Endothelial cell of umbilical vein (primary cell): ENCODE data around the gene DIAPH3. TPM values are rescaled to one million over a fixed set of nuclear protein-coding genes. Genes with fewer than 3 reads are reported as not detected.

Experiments
- BruUV-seq: library from RNA; stranded (reverse); fragments of 400-500 nt; replicated peaks from 2 replicates; lab custom pipeline; 2021; lab: Mats Ljungman, UMichigan
- CTCF ChIA-PET: fragments of 300-600, 350-600 bp; sonication (Branson Sonifier 250); formaldehyde crosslinking; loops from one replicate; lab custom pipeline; 2021; ENCODE audit warnings: antibody characterized with exemption, inconsistent platforms; lab: Charles Lee
- POLR2A ChIA-PET: fragments of 300-600, 350-600 bp; sonication (Branson Sonifier 250); formaldehyde crosslinking; loops from one replicate; lab custom pipeline; 2021; ENCODE audit warnings: antibody characterized with exemption, inconsistent platforms; lab: Charles Lee
- DNase-seq: peaks from one replicate; pipeline ENCODE4 v3.0.0-alpha.2; 2011; ENCODE audit warnings: low read depth, low spot score
- FAIRE-seq: peaks from 2 replicates; lab custom pipeline; 2011; peaks lifted over from hg19 to GRCh38; lab: Jason Lieb, UNC
- H2AFZ ChIP-seq: 2 replicates; pipeline ENCODE4 v1.6.0; 2012; ENCODE audit warnings: low read depth, low read length, control low read depth, inconsistent platforms
- H3K27ac ChIP-seq: 2 replicates; pipeline ENCODE4 v1.5.1; 2011; ENCODE audit warnings: low read depth, mild to moderate bottlenecking, control low read depth, low read length, moderate library complexity; ENCODE audit not compliant: insufficient read depth
- H3K27me3 ChIP-seq, 2 experiments: 2 replicates each; pipeline versions ENCODE4 v1.6.0 to v1.6.1; 2011; ENCODE audit warnings: low read length in 2 of 2, mixed read lengths in 1 of 2; ENCODE audit not compliant: control insufficient read depth in 2 of 2, insufficient read depth in 2 of 2
- H3K36me3 ChIP-seq, 2 experiments: 2 replicates in 1 of 2; 3 replicates in 1 of 2; pipeline ENCODE4 v1.5.1; 2011; ENCODE audit warnings: low read length in 2 of 2, mild to moderate bottlenecking in 1 of 2, moderate library complexity in 1 of 2; ENCODE audit not compliant: control insufficient read depth in 2 of 2, insufficient read depth in 2 of 2; ENCODE audit errors: extremely low read depth in 1 of 2
- H3K4me1 ChIP-seq: 3 replicates; pipeline ENCODE4 v1.5.1; 2011; ENCODE audit warnings: mild to moderate bottlenecking, low read length; ENCODE audit not compliant: control insufficient read depth, insufficient read depth; ENCODE audit errors: extremely low read depth
- H3K4me2 ChIP-seq: 2 replicates; pipeline ENCODE4 v1.6.1; 2011; ENCODE audit warnings: low read length, control low read depth, mixed read lengths; ENCODE audit not compliant: insufficient read depth
- H3K4me3 ChIP-seq, 3 experiments: fragments of 200-600 bp in 1 of 3; sonication (generic), shearing (Covaris generic) in 1 of 3; replicated peaks in 1 of 3; 2 replicates each; pipeline ENCODE4 v1.5.1; 2011 to 2016; ENCODE audit warnings: control low read depth in 3 of 3, low read length in 3 of 3, mild to moderate bottlenecking in 2 of 3, inconsistent platforms in 1 of 3, low read depth in 1 of 3, moderate library complexity in 1 of 3; ENCODE audit not compliant: insufficient read depth in 1 of 3
- H3K79me2 ChIP-seq: 2 replicates; pipeline ENCODE4 v1.6.0; 2012; ENCODE audit warnings: low read length, inconsistent platforms; ENCODE audit not compliant: control insufficient read depth, insufficient read depth
- H3K9ac ChIP-seq: replicated peaks from 2 replicates; pipeline ENCODE3; 2011; ENCODE audit warnings: low read length, control low read depth; ENCODE audit not compliant: insufficient read depth; ENCODE audit errors: extremely low read depth
- H3K9me1 ChIP-seq: replicated peaks from 3 replicates; pipeline ENCODE4 v1.6.0; 2011; ENCODE audit warnings: mild to moderate bottlenecking, low read length; ENCODE audit not compliant: control insufficient read depth, insufficient read depth; ENCODE audit errors: extremely low read depth
- H3K9me3 ChIP-seq: replicated peaks from 2 replicates; pipeline ENCODE4 v1.5.1; 2012; ENCODE audit warnings: low read length, inconsistent platforms; ENCODE audit not compliant: control insufficient read depth, insufficient read depth
- H4K20me1 ChIP-seq: replicated peaks from 2 replicates; pipeline ENCODE3; 2011; ENCODE audit warnings: mild to moderate bottlenecking, low read length; ENCODE audit not compliant: control insufficient read depth, insufficient read depth; ENCODE audit errors: extremely low read depth
- CTCF ChIP-seq, 2 donors: IDR thresholded peaks; 1 replicate in 1 of 2; 2 replicates in 1 of 2; pipeline ENCODE4 v1.5.1; 2011; ENCODE audit warnings: low read length in 2 of 2, mild to moderate bottlenecking in 2 of 2, moderate library complexity in 2 of 2, control low read depth in 1 of 2, inconsistent platforms in 1 of 2, low read depth in 1 of 2; ENCODE audit not compliant: insufficient read depth in 1 of 2; ENCODE audit errors: extremely low read depth in 1 of 2
- EZH2 ChIP-seq: IDR thresholded peaks from 2 replicates; pipeline ENCODE4 v1.6.1; 2012; ENCODE audit warnings: borderline replicate concordance, low read depth, mild to moderate bottlenecking, moderate library complexity, low read length, inconsistent platforms; ENCODE audit not compliant: severe bottlenecking
- FOS ChIP-seq: IDR thresholded peaks from 2 replicates; pipeline ENCODE4 v1.6.1; 2011; ENCODE audit warnings: mild to moderate bottlenecking, low read length, moderate library complexity, borderline replicate concordance; ENCODE audit not compliant: insufficient read depth
- GATA2 ChIP-seq: IDR thresholded peaks from 2 replicates; pipeline ENCODE4 v1.7.0; 2011; ENCODE audit warnings: low read depth, mild to moderate bottlenecking, moderate library complexity, mixed read lengths, low read length; ENCODE audit not compliant: insufficient read length, insufficient read depth
- JUN ChIP-seq: IDR thresholded peaks from 2 replicates; pipeline ENCODE4 v1.6.1; 2011; ENCODE audit warnings: borderline replicate concordance, low read depth; ENCODE audit not compliant: insufficient read length, insufficient read depth
- MAX ChIP-seq: IDR thresholded peaks from 2 replicates; pipeline ENCODE4 v1.6.1; 2011; ENCODE audit not compliant: insufficient read depth, insufficient read length
- MYC ChIP-seq: IDR thresholded peaks from one replicate; pipeline ENCODE4 v1.6.1; 2011; ENCODE audit warnings: mild to moderate bottlenecking, low read depth, low read length
- POLR2A ChIP-seq: IDR thresholded peaks from 2 replicates; pipeline ENCODE4 v1.6.1; 2012; ENCODE audit warnings: low read depth, mild to moderate bottlenecking, control low read depth, low read length
- POLR2AphosphoS5 ChIP-seq: IDR thresholded peaks from 2 replicates; pipeline ENCODE4 v1.6.1; 2012; ENCODE audit warnings: low read depth, mild to moderate bottlenecking, control low read depth, low read length, moderate library complexity; ENCODE audit not compliant: insufficient read depth
- dilution Hi-C: fragments of 300-500 bp; cut with MboI; formaldehyde crosslinking; loops from one replicate; pipeline ENCODE4 v1.15.0; 2019; ENCODE audit warnings: low sequenced_read_pairs; ENCODE audit not compliant: extremely low pct_ligation_motif_present
- intact Hi-C: fragments of 100-400 bp; cut with micrococcal nuclease; formaldehyde crosslinking; loops from one replicate; pipeline ENCODE4 v1.10.0; 2022
- polyA plus RNA-seq, 4 experiments: library from polyadenylated mRNA; depleted of rRNA in 3 of 4; stranded (reverse) in 3 of 4; unstranded in 1 of 4; fragments of >200 nt; gene quantifications; 2 replicates each; pipeline versions ENCODE4 v1.2.1 to v1.2.3, GENCODE V29; 2011 to 2012; ENCODE audit warnings: missing spikeins in 1 of 4
- total RNA-seq: library from RNA; stranded (reverse); gene quantifications from 2 replicates; pipeline ENCODE4 v1.2.3, GENCODE V29; 2021

DIAPH3 gene
- total and polyA plus RNA-seq, 2 donors (not counting 3 experiments of a cell fraction or from before 2014, with no cell fraction given), result 9.9 to 44.0 TPM

GRCh38 chr13:60099631-60100420 lies 63.9 kb downstream of the DIAPH3 start:
- FAIRE-seq (no peak), DNase-seq (no peak)
- Histone ChIP-seq H3K79me2 (peaks cover 81% of the 10 kb centered on the region), H3K27me3 (no peaks in the 10 kb centered on the region), H3K4me3 (no peak overlapping the region), H3K9me3 (no peaks in the 10 kb centered on the region), H4K20me1 (peaks cover 4% of the 10 kb centered on the region), H3K9ac (no peak overlapping the region), H3K27ac (no peak overlapping the region), H3K36me3 (no peaks in the 10 kb centered on the region), H3K4me2 (no peak overlapping the region), H3K4me1 (no peaks in the 10 kb centered on the region), H2AFZ (no peak overlapping the region), H3K9me1 (no peaks in the 10 kb centered on the region)
- dilution Hi-C loops (no loop called here), intact Hi-C loops (no loop called here)
- CTCF ChIA-PET, result interaction anchor here (1.1 to 1.5 kb wide), 4 partner anchors 10 to 35 kb away, joined by 3 to 7 read pairs (median 4); no protein-coding TSS in a partner anchor
- BruUV-seq, result no TSS peak
- POLR2A ChIA-PET, result interaction anchor here (0.8 kb wide), 1 partner anchor 38 kb away, joined by 3 read pairs; no protein-coding TSS in a partner anchor
- TF ChIP-seq MYC, result no peak
- no peak for TF ChIP-seq JUN
- TF ChIP-seq FOS, result no peak
- no peak for TF ChIP-seq MAX
- TF ChIP-seq CTCF (IDR thresholded peaks at IDR 0.05; ENCODE audit: extremely low read depth in 1 of 2, insufficient read depth in 1 of 2, low read depth in 1 of 2, low read length in 2 of 2), result no peak
- no peak for TF ChIP-seq POLR2AphosphoS5
- no peak for TF ChIP-seq GATA2
- no peak for TF ChIP-seq EZH2
- TF ChIP-seq POLR2A, result no peak
